Measurements from ENCODE around the gene CNOT6. TPM values are rescaled to one million over a fixed set of nuclear protein-coding genes. Genes with fewer than 3 reads are reported as not detected.

The CNOT6 gene
- polyA plus RNA-seq, 1 of the 3 experiments (the other 2 are of a cell fraction), result 17.1 TPM

- TF ChIP-seq ZBTB33 (IDR thresholded peaks at IDR 0.05; ENCODE audit: borderline replicate concordance, low read depth), result no peak
- TF ChIP-seq MAX (IDR thresholded peaks at IDR 0.05; ENCODE audit: low read depth), result no peak
- TF ChIP-seq SMC3 (IDR thresholded peaks at IDR 0.05; ENCODE audit: low read depth, low read length), result no peak
- no peak for TF ChIP-seq TCF12 (IDR thresholded peaks at IDR 0.05)
- no peak for TF ChIP-seq NRF1 (IDR thresholded peaks at IDR 0.05; ENCODE audit: low read depth, low read length)
These were observed 112.1 kb downstream of the CNOT6 start (continued) for GRCh38 chr5:180606215-180606785.

GRCh38 chr5:180607861-180608571 lies 113.8 kb downstream of the CNOT6 start:
- Histone ChIP-seq H3K9me2 (no peaks in the 10 kb centered on the region), H4K20me1 (ENCODE audit: insufficient read depth) (no peaks in the 10 kb centered on the region), H3K36me3 (replicated peaks in 1 of 2; ENCODE audit: control insufficient read depth in 1 of 2, insufficient read depth in 2 of 2, low read length in 1 of 2) (no peaks in the 10 kb centered on the region), H3K4me2 (no peak overlapping the region), H3K27me3 (ENCODE audit: insufficient read depth) (no peaks in the 10 kb centered on the region), H3K27ac (ENCODE audit: low read depth in 2 of 2, low read length in 1 of 2) (no peak overlapping the region), H3K9me3 (no peaks in the 10 kb centered on the region), H2AFZ (ENCODE audit: low read depth) (no peak overlapping the region), H3K4me3 (ENCODE audit: low read depth in 2 of 2, low read length in 1 of 2) (no peak overlapping the region), H3K9ac (no peak overlapping the region), H3F3A (replicated peaks; ENCODE audit: insufficient read depth) (no peaks in the 10 kb centered on the region), H3K79me2 (ENCODE audit: insufficient read depth) (no peaks in the 10 kb centered on the region), H3K4me1 (ENCODE audit: control insufficient read depth in 1 of 2, insufficient read depth in 2 of 2, low read depth in 1 of 2, low read length in 1 of 2) (no peaks in the 10 kb centered on the region)
- DNase-seq, result no peak
- POLR2A ChIA-PET, result no interaction called here
- 65% methylated on average over 18 of the region's 18 CpGs for WGBS (ENCODE audit: low lambda C conversion rate)
- TF ChIP-seq TCF12 (IDR thresholded peaks at IDR 0.05) (no peak), USF1 (IDR thresholded peaks at IDR 0.05; ENCODE audit: borderline replicate concordance, low read depth) (no peak), IRF3 (IDR thresholded peaks at IDR 0.05; ENCODE audit: low read depth, low read length) (no peak)
- CTCF ChIA-PET, result interaction anchor here (1.3 to 6.1 kb wide), 2 partner anchors 11 to 22 kb away, joined by 3 to 43 read pairs; no protein-coding TSS in a partner anchor
